ENCODE data around the gene TLE7. TPM values are rescaled to one million over a fixed set of nuclear protein-coding genes. Genes with fewer than 3 reads are reported as not detected.

TLE7 gene
- total and polyA plus RNA-seq, 2 experiments from 2014 or later = 0.44 to 2.5 TPM

- Histone ChIP-seq H3K4me1 (ENCODE audit: insufficient read depth) (peaks cover 33% of the 10 kb centered on the region), H3K4me3 (no peak overlapping the region), H3K27ac (ENCODE audit: low read depth) (no peak overlapping the region), H3K9me2 (ENCODE audit: insufficient read depth) (no peaks in the 10 kb centered on the region), H3F3A (replicated peaks; ENCODE audit: low read depth) (no peaks in the 10 kb centered on the region), H2AFZ (no peak overlapping the region), H3K36me3 (ENCODE audit: insufficient read depth) (no peaks in the 10 kb centered on the region), H3K4me2 (no peak overlapping the region; the same call in 1 of the 2 replicates), H3K79me2 (replicated peaks; ENCODE audit: insufficient read depth) (no peaks in the 10 kb centered on the region), H3K27me3 (ENCODE audit: insufficient read depth) (no peaks in the 10 kb centered on the region), H4K20me1 (replicated peaks; ENCODE audit: insufficient read depth) (no peaks in the 10 kb centered on the region)
- TF ChIP-seq ZNF114 (CRISPR knock-in tag; IDR thresholded peaks at IDR 0.05) (no peak), EZH2 (IDR thresholded peaks at IDR 0.05; ENCODE audit: low read depth, unreplicated experiment) (no peak), EZH2phosphoT487 (IDR thresholded peaks at IDR 0.05; ENCODE audit: unreplicated experiment) (no peak), ETS1 (IDR thresholded peaks at IDR 0.05) (no peak), POLR2AphosphoS5 (IDR thresholded peaks at IDR 0.05; ENCODE audit: low read depth) (no peak), REST (IDR thresholded peaks at IDR 0.05; ENCODE audit: unreplicated experiment) (no peak), ZNF331 (CRISPR knock-in tag; IDR thresholded peaks at IDR 0.05; ENCODE audit: low read depth) (no peak), JUNB (IDR thresholded peaks at IDR 0.05; ENCODE audit: unreplicated experiment) (no peak), CTCF (conservative IDR thresholded peaks at IDR 0.05; ENCODE audit: low read depth in 2 of 2) (no peak), ZNF462 (CRISPR knock-in tag; IDR thresholded peaks at IDR 0.05) (no peak), CREB1 (CRISPR knock-in tag; IDR thresholded peaks at IDR 0.05; ENCODE audit: low read depth) (no peak), STAT1 (IDR thresholded peaks at IDR 0.05; ENCODE audit: unreplicated experiment) (no peak), NANOG (IDR thresholded peaks at IDR 0.05; ENCODE audit: borderline replicate concordance) (no peak)
- Mint-ChIP-seq H3K27me3 (ENCODE audit: insufficient read depth, low read depth, poor library complexity) (peaks cover 5% of the 10 kb centered on the region), H3K27ac (no peak overlapping the region), H3K9me3 (no peaks in the 10 kb centered on the region), H3K4me1 (peaks cover 31% of the 10 kb centered on the region), H3K36me3 (ENCODE audit: low read depth) (no peaks in the 10 kb centered on the region), H3K4me3 (no peak overlapping the region)
- ATAC-seq (peak; percentile 25), DNase-seq (ENCODE audit: low spot score) (peak; percentile 48)
Observed at GRCh38 chr16:71383054-71383773, 58.6 kb downstream of the TLE7 start.

Measured in GM23338 (cell line).